Measurements from ENCODE around the gene HTN3. TPM values are rescaled to one million over a fixed set of nuclear protein-coding genes. Genes with fewer than 3 reads are reported as not detected.

The HTN3 gene
- total RNA-seq, result not detected

GRCh38 chr4:70028159-70028558 lies at the start of gene HTN3:
Gene HTN3, plus strand, starts transcription at chr4:70028459. Its CDS starts 2,282 bp downstream, at chr4:70030741.

GRCh38 chr4:69995526-69996016 lies 32.7 kb upstream of the HTN3 start, which contains the start of gene STATH:
Gene STATH, plus strand, starts transcription at chr4:69995966. Its CDS starts 2,472 bp downstream, at chr4:69998438.

DNA sequence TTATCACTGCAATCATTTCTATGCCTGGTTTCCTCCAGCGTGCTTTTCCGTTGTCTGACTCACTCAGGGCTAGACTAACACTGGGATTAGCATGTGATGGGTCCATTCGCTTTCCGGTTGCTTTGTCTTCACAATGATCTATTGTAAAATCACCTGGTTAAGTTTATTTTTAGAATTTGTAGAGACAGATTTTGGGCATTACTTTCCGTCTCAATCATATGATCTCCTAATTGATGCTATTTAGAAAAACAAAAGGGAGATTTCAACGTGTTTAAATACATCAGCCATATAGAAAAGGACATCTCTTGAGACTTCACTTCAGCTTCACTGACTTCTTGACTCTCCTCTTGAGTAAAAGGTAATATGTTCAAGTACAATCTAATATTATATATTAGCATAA lies 21.9 kb downstream of the HTN3 start, which contains the start of gene HTN1:
Gene HTN1, plus strand, starts transcription at position 301 of the 400 bp plus-strand sequence. CDS start 2,639 bp downstream, outside the sequence.

Other genes with a start within 250 kb of the HTN3 start
- gene SULT1E1, start 168.3 kb upstream of the HTN3 start, total RNA-seq, result not detected
- gene CSN1S1, start 97.4 kb upstream of the HTN3 start, total RNA-seq, result not detected
- gene CSN2, start 62.7 kb upstream of the HTN3 start, total RNA-seq, result not detected
- gene STATH, start 32.5 kb upstream of the HTN3 start, total RNA-seq, result not detected
- not detected for gene HTN1, start 22.0 kb downstream of the HTN3 start, total RNA-seq
- gene PRR27, start 125.8 kb downstream of the HTN3 start, total RNA-seq, result not detected
- gene ODAM, start 167.3 kb downstream of the HTN3 start, total RNA-seq, result not detected
- not detected for gene FDCSP, start 197.7 kb downstream of the HTN3 start, total RNA-seq
- gene CSN3, start 214.1 kb downstream of the HTN3 start, total RNA-seq, result not detected